ENCODE measurements around the gene WNT9A. TPM values are rescaled to one million over a fixed set of nuclear protein-coding genes. Genes with fewer than 3 reads are reported as not detected.
A peak's percentile ranks its signal among the peaks of the same experiment; 100 is the strongest.

The WNT9A gene
- total RNA-seq, 1 donor from 2014 or later: 3.1 TPM

- ATAC-seq: peak; percentile 24
Observed at GRCh38 chr1:227895828-227896685, 51.7 kb downstream of the WNT9A start.

GRCh38 chr1:227894831-227895451 is 52.8 kb downstream of the WNT9A start:
- ATAC-seq: no peak

- no peak for ATAC-seq
Observed at GRCh38 chr1:227893949-227894721, 53.6 kb downstream of the WNT9A start.

GRCh38 chr1:227893300-227893948 is 54.3 kb downstream of the WNT9A start:
- no peak for ATAC-seq

- no peak for ATAC-seq
Observed at GRCh38 chr1:227892489-227893299, 55.0 kb downstream of the WNT9A start.

- no peak for ATAC-seq
Observed at GRCh38 chr1:227891955-227892488, 55.7 kb downstream of the WNT9A start.

- ATAC-seq: no peak
Observed at GRCh38 chr1:227891223-227891954, 56.3 kb downstream of the WNT9A start.

GRCh38 chr1:227890451-227891222 is 57.1 kb downstream of the WNT9A start:
- no peak for ATAC-seq

- no peak for ATAC-seq
Observed at GRCh38 chr1:227889863-227890405, 57.8 kb downstream of the WNT9A start.

- no peak for ATAC-seq
Observed at GRCh38 chr1:227889047-227889862, 58.5 kb downstream of the WNT9A start.

- no peak for ATAC-seq
Observed at GRCh38 chr1:227888404-227889046, 59.2 kb downstream of the WNT9A start.

GRCh38 chr1:227887697-227888403 is 59.9 kb downstream of the WNT9A start:
- no peak for ATAC-seq

GRCh38 chr1:227886993-227887696 is 60.6 kb downstream of the WNT9A start:
- ATAC-seq: no peak

GRCh38 chr1:227886503-227886961 is 61.2 kb downstream of the WNT9A start:
- no peak for ATAC-seq

- peak; percentile 88 for ATAC-seq
Observed at GRCh38 chr1:227885648-227886502, 61.9 kb downstream of the WNT9A start.
